ENCODE measurements around the gene SAV1.
"Not testable (repeated sequence)": the region's sequence is repeated elsewhere in the genome, so short reads cannot be mapped to it uniquely, and the experiment has no call there.

The SAV1 gene

DNA sequence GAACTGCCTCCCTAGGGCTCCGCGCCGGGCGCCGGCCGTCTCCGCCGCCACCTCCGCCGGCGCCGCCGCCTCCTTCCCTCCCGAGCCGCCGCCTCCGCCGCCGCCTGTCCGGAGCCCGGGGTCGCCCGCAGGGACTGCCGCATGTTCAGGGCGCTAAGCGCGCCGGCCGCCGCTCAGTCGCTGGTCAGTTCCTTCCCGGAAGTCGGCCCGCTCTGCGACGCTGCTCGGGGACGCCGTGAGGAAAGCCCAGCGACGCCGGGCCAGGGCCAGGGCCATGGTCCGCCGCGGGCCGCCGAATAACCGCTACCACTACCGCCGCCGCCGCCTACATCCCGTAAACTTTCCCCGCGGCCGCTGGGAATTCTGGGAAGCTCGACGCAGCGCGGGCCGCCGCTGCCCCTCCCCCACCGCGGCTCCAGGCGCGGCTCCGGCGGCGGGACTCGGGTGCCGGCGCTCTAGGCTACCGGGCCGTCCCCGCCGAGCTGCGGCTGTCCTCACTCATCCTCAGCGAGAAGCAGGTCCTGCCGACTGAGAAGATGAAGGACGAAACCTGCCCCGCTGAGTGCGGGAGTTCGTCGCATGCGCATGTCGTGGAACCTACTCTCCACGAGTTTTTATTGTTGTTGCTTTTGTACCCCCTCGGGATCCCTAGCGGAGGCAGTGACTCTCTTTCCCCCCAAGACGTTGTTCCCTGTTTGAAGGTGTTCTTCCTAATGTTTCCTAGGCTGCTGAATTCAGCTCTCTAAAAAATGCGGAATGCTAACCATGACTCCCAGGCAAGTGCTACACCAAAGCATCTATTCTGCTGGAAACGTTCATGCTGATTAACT is at the start of gene SAV1:
TSS of gene SAV1 (minus strand) at position 311 of the 830 bp plus-strand sequence. CDS start 339 bp downstream, outside the sequence.
- peak; percentile 66 to 93 for DNase-seq

DNA sequence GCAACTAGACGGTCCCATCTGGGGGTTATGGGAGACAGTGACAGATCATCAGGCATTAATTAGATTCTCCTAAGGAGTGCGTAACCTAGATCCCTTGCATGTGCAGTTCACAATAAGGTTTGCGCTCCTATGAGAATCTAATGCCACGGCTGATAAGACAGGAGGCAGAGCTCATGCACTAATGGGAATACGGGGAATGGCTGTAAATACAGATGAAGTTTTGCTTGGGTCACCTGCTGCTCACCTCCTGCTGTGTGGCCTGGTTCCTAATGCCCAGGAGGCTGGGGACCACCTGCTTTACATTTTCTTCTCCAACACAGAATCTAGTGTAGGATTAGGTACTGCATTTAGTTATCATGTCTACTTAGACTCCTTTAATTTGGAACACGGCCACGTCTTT is 49.7 kb upstream of the SAV1 start:
- no peak for DNase-seq

DNA sequence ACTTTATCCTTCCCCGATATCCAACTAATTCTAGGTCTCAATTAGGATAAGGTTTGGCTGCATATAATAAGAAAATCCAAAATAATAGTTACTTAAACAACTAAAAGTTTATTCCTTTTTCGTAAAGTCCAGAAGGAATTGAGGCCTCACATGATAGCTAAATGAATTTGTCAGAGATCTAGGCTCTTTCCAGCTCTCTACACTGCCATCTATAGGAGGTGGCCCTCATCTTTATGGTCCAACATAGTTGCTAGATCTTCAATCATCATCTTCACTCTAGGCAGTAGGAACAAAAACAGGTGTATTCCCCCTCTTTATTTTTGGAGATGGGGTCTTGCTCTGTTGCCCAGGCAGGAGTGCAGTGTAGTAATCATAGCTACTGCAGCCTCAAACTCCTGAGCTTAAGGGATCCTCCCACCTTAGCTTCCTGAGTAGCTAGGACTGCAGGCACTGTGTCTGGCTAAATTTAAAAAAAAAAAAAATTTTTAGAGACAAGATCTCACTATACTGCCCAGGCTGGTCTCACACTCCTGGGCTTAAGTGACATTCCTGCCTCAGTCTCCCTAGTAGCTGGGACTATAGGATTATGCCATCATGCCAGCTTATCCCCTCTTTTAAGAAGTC is 46.5 kb upstream of the SAV1 start:
- peak in 1 of 2 experiments; percentile 31 for DNase-seq

DNA sequence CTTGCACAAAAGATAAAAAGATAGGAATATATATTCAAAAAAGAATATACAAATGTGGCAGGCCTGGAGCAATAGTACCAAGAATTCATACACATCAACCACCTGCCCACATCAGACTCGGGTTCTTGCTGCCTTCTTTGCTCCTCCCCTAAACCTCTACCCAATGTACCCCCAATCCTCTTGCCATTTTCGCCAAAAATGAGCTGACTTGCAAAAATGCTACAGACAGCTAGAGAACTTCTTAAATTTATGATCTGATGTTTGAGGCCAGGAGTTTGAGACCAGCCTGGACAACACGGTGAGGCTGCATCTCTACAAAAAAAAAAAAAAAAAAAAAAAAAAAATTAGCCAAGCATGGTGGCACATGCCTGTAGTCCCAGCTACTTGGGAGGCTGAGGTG is 42.9 kb upstream of the SAV1 start:
- DNase-seq: no peak

DNA sequence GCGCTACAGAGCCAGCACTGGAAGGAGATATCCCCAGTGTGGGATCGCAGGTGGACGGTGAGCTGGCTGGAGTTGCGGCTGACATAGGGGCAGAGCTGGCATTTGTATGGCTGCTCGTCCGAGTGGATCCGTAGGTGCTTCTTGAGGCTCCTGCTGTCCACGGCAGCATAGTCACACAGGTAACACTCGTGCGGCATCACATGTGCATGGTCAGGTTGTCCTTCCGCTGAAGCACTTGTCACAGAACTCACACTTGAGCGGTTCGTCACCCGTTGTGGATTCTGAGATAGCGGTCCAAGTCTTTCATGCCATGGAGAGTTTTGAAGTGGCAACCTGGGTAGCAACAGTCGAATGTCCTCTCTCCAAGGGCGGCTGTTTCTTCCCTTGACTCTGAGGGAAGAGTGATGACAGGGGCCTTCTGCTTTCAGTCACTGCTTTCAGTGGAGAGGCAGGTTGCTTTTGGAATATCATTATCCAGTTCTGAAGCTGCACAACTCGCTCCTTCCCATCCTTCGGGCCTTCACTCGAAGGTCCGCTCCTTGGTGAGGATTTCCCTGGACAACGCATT is 37.0 kb upstream of the SAV1 start:
- no peak for DNase-seq

DNA sequence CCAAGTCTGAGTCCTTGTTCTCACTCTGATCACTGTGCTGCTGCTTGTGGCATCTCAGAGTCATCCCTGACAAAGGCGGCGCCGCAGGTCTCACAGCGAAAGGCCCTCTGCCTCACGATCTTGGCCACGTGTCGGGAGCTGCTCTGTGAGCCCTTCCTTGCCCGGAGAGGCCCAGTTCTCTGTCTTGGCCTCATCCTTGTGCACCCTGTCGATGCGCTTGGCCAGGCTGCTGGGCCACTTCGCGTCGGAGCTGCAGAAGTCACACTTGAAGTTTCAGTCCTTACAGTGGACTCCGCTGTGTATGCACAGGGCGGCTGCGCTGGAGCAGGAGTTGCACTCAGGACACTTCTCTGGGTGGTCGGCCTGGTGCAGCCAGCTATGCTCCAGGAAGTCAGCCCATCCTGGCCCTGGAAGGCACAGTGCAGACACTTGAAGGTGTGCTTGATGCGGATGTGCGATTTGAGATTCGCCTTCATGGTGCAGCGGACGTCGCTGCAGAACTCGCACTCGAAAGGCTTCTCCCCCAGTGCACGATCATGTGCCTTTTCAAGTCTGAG is 36.4 kb upstream of the SAV1 start:
- no peak for DNase-seq

DNA sequence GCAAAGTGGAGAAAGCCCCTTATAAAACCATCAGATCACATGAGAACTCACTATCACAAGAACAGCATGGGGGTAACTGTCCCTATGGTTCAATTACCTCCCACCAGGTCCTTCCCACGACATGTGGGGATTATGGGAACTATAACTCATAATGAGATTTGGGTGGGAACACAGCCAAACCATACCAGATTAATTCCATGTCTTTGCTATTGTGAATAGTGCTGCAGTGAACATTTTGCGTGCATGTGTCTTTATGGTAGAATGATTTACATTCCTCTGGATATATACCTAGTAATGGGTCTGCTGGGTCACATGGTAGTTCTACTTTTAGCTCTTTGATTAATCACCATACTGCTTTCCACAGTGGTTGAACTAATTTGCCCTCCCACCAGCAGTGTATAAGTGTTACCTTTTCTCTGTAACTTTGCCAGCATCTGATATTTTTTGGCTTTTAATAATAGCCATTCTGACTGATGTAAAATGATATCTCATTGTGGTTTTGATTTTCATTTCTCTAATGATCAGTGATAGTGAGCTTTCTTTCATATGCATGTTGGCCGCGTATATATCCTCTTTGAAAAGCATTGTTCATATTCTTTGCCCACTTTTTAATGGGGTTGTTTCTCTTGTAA is 29.7 kb upstream of the SAV1 start:
- DNase-seq: no peak

DNA sequence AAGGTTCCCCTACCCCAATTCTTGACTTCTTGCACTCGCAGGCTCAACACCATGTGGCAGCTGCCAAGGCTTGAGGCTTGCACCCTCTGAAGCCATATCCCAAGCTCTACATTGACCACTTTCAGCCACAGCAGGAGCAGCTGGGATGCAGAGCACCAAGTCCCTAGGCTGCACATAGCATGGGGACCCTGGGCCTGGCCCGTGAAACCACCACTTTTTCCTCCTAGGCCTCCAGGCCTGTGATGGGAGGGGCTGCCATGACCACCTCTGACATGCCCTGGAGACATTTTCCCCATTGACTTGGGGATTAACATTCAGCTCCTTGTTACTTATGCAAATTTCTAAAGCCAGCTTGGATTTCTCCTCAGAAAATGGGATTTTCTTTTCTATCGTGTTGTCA is 26.2 kb upstream of the SAV1 start:
- DNase-seq: not testable (repeated sequence)

DNA sequence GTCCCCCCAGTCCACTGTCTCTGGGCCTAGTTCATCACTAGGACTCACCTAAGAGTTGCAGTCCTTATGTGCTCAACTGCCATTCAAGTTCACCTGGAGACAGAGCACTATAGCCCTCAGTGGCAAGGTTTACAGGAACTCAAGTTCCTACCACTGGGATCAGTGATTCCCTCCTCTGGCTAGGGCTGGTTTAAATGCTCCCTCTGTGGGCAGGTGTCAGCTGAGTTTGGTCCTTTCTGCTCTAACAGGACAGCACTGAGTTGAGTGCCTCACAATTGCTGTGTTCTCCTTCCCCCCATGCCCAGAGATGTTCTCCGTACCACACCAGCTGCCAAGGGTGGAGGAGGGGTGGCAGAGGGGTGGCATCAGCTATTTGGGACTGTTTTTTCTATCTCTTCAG is 20.8 kb upstream of the SAV1 start:
- no peak for DNase-seq

DNA sequence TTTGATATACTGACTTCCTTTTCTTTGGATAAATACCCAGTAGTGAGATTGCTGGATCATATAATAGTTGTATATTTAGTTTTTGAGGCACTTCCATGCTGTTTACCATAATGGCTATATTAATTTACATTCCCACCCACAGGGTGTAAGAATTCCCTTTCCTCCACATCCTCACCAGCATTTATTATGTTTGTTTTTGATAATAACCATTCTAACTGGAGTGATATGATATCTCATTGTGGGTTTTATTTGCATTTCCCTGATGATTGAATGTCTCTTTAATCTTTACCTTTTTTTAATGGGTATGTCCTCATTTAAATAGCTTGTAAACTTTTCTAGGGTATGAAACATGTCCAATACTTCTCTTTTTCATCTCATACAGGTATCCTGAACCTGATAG is 11.6 kb upstream of the SAV1 start:
- DNase-seq: peak; percentile 71 to 80

DNA sequence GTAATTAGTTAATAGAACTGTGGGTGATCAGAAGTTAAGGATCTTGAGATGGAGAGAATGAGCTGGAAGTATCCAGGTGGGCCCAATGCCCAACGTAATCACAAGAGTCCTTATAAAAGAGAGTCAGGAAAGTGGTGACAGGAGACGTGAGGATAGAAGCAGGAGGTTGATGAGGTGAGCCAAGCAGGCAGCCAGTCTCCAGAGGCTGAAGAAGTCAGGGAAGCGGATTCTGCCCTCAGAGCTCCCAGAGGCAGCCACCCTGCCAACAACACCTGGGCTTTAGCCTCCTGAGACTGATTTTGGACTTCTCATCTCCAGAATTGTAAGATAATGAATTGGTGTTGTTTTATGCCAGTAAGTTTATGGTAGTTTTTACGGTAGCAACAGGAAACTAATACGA is 10.1 kb upstream of the SAV1 start:
- DNase-seq: no peak

DNA sequence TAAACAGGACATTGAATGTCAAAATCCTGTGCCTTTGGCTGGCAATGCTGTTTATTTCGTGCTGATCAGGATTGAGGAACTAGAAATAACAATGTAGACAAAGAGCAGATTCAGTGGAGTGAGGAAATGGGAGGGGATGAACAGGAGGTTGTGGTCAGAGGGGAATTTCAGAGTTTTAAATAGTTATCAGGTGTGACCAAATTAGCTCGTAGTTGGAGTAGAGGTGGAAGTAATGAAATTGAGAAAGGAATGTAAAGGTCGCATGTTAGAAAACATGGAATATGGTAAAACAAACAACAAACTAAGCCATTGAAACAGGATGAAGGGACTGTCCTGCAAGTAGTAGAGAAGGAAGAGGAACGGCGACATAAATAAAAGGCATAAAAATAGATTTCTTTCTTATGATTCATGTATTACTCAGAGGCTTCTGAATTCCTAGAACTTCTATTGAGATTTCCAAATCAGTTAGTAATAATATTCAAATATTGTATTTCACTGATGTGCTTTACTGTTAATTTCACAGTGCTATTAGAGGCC is 9.5 kb upstream of the SAV1 start:
- no peak for DNase-seq

DNA sequence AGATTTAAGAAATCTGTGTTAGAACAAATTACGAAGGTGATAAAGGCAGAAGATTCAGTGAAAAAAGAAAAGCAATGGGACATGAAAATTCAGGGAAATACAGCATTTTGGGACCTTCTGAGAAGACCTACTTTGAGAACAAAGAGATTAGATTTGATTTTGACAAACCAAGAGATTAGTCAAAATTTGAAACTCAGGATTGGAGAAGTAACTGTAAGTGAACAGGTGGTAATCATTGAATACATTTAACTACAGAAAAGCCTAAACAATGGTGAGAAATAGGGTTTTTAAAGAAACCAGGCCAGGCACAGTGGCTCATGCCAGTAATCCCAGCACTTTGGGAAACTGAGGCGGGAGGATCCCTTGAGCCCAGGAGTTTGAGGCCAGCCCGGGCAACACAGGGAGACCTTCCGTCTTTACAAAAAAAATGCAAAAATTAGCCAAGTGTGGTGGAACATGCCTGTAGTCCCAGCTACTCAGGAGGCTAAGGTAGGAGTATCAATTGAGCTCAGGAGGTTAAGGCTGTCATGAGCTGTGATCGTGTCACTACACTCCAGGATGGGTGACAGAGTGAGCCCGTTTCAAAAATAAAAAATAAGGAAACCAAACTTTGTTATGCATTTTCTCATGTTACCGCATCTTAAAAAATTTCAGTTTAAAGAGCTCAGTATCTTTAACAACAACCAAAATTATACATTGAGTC is 8.9 kb upstream of the SAV1 start:
- no peak for DNase-seq

DNA sequence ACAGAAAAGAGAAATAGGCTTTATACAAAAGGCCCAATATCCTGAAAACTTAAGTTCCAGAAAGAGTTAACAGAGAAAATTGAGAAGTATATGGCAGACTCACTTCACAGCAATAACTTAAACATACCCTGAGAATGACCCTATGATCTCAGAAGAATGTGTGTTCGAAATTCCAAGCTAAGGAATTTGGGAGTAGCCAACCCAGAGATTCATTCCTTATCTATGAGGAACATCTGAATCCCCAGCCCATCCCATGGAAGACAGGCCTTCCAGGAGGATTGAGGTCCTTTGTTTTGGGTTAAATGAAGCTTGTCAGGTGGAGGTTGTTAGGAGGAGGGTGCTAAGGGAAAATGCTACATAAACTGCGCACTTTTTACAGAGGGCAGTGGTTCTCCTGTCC is 7.5 kb upstream of the SAV1 start:
- DNase-seq: no peak

DNA sequence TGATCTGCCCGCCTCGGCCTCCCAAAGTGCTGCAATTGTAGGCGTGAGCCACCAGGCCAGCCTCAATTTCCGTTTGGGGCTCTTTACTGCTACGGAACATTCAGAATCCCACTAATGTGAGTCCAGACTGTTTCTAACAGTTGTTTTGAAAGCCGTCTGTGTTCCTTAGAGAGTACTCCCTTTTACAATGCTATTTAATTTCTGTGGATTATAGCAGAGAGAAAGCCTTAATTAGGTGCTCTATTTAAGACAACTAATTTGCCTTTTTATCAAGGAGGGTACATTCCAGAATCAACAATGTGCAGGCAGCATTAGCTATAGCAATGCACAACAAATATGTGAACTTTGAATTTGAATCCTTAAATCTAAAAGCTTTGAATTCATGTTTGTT is 2.8 kb upstream of the SAV1 start:
- no peak for DNase-seq

DNA sequence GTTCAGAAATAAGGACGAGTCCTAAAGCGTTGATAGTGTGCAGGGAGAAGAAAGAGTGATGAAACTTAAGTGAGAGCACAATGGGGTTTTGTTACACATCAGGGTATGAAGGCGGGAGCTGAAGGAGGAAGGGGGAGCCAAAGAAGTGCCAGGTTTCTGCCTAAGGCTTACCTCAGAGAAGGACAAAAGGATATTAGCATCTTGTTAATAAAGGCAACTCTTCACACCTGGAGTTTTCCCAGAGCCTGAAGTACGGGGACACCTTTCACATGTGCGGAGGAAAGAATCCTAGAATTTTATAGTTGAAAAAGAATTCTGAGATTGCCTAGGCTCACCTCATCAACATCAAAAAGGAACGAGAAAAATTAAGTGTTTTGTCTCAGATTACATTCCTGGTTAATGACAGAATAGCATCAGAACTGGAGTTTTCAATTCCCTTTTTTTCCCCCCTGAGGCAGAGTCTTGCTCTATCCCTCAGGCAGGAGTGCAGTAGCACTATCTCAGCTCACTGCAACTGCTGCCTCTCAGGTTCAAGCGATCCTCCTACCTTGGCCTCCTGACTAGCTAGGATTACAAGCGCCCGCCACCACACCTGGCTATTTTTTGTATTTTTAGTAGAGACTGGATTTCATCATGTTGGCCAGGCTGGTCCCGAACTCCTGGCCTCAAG is 2.2 kb upstream of the SAV1 start:
- DNase-seq: no peak

DNA sequence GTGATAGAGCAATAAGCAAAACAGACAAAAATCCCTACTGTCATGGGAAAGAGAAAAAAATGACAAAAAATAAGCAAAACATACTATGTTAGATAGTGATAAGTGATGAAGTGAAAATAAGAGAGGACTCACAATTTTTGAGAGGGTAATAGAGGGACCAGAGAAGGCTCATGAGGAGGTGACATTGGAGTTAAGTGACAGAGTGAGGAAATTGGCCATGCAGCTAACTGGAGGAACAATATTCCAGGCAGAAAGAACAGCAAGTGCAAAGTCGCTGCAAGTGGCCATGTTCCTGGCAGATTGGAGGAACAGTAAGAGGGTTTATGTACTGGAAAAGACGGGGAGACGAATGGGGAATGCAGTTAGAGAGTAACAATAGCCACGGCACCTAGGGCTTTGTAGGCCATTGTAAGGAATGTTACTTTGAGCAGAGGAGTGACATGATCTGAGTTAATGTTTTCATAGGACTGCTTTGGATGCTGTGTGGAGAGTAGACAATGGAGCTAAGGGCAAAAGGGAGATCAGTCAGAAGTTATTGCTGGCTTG is 1.4 kb upstream of the SAV1 start:
- DNase-seq: no peak

DNA sequence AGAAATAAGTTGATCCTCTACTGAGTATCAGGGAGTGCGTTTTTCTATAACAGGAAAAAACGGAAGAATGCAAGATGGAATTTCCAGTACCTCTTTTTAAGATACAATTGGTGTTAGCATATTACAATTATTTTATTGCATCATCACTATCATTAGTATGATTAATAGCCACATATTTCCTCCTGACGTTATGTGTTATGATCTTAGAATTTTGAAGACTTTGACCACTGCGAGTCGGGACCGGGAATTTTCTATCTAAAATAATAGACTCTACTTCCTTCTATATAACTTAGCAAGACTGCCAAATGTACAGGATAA is 679 bp upstream of the SAV1 start:
- no peak for DNase-seq

DNA sequence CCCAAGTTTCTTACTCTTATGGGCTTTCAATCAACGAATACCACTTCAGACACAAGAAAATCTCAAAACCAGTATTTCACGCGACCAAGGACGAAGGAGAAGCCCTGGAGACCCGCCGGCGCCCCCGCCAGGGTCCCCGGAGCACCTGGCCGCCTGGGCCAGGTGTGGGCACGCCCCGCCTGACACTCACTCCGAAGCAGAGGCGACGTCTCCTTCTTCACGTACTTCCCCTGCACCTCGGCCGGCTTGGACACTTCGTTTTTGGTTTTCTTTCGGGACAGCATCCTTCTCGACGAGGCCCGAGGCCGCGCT is 466 bp downstream of the SAV1 start:
- DNase-seq: peak in 1 of 2 experiments; percentile 68

DNA sequence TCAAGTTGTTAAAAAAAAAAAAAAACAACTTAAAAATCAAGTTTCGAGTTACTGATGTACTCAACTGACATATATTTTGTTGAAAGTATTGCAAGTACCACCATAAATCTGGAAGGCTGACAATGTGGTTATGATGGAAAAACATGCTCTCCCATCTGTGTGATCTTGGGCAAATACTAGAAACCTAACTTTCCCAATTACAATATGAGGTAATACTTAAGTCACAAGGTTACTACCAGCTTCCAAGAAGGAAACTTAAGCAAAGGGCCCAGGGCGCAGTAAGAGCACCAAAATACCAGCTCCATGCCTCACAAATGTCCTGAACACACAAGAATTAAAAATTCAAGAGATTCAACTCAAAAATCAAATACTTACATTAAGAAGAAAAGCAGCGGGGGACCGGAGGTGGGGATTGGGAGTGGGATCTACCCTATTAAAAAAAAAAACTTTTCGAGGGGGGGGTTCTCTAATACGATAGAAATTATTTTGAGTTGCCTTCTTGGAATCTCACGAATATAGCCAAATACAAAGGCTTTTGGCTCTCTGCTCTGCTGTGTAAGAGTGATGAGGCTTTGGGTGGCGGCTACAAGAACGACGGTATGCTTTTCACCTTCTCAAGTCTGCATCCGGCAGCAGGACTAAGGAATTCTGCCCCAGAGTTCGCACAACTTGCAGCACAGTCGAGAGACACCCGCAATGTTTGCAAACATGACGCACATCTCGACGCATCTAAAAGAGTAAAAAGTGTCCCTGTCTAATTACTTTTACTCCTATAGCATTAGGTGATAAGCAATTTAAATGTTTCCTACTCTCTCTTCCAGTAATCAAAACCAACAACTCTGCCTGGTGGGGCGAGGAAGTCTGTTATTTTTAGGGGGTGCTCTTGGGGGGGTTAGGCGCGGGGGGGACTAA is 1.1 kb downstream of the SAV1 start:
- DNase-seq: peak; percentile 25 to 53

DNA sequence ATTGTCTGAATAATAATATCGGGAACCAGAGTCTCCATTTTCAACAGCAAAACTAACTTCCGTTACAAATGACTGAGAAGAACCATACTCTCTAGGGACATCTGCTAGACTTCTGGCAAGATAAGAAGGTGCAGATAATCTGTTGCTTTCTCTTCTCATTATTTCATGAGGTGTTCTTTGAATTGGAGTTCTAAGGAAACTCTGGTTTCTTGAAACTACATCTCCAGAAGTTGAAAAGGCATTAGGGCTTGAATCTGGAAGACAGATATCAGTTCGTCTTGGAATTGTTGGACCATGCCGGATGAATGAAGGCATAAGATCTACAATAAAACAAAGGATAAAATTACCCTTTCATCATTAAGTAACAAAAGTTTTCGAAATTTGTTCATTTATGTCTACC is 2.8 kb downstream of the SAV1 start:
- not testable (repeated sequence) for DNase-seq
